Stimulated activated CD4-positive, alpha-beta T cell treated with anti-CD3 and anti-CD28 coated beads, Interleukin-2, amount 100 ng/mL, for 24 hours (primary cell): ENCODE results near the gene MUC15.
"Not testable (repeated sequence)": the region's sequence is repeated elsewhere in the genome, so short reads cannot be mapped to it uniquely, and the experiment has no call there.

Source experiments
- DNase-seq, 2 donors: peaks; one replicate each; pipeline ENCODE4 v3.0.0-alpha.2; 2020

The MUC15 gene, protein sequence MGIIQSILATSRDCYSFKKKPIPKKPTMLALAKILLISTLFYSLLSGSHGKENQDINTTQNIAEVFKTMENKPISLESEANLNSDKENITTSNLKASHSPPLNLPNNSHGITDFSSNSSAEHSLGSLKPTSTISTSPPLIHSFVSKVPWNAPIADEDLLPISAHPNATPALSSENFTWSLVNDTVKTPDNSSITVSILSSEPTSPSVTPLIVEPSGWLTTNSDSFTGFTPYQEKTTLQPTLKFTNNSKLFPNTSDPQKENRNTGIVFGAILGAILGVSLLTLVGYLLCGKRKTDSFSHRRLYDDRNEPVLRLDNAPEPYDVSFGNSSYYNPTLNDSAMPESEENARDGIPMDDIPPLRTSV

DNA sequence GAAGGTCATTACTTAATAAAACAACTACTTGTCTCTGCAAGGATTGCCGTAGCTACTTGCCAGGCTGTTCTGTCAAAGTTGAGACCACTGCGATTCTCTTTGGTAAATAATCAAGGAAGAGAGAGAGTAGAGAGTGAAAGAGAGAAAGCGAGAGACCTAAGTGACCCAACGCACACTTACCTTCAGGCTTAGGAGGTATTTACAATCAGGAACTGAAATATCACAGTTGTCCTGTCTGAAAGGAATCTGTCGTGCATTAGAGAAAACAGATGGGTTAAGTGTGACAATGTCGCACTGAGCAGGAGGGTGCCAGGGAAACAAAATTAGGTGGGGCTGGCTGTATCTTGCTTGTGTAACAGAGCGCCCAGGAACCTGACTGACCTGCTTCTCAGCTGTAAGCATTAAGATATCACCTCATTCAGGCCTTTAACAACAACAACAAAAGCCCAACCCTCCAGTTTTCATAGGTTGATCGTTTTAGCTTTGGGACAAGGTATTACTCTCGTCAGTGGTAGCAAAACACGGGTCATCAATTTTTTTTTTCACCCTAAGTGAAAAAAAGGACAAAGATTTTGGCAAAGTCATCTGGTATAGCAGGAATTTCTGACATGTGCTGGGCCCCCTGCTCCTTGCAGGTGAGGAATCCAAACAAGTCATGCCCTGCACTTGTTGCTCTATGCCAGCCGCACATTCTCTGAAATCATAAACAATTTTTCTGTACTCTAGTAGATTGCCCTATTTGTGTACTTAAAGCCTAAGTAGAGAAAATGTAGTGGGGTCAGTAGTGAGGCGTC, at the start of gene MUC15:
TSS of gene MUC15 (minus strand) at position 403 of the 794 bp plus-strand sequence. CDS start 5,169 bp downstream, outside the sequence.
- no peak for DNase-seq

DNA sequence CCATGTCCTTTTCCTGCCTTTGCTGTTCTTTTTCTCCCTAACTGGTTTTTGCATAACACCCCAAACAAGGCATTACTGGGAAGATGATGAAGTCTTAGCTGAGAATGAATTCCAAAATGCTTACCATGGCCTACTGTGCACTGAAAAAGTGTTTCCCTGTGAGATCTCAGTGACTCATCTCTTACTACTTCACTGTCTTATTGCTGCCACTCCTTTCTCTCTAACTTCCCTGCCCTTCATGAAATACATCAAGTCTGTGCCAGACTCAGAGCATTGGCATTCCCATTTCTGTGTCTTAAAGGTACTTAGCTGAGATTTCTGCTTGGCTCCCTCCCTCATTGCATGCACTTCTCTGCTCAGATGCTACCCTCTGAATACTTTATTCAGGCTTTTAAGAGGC, 49.1 kb upstream of the MUC15 start:
- DNase-seq = no peak

DNA sequence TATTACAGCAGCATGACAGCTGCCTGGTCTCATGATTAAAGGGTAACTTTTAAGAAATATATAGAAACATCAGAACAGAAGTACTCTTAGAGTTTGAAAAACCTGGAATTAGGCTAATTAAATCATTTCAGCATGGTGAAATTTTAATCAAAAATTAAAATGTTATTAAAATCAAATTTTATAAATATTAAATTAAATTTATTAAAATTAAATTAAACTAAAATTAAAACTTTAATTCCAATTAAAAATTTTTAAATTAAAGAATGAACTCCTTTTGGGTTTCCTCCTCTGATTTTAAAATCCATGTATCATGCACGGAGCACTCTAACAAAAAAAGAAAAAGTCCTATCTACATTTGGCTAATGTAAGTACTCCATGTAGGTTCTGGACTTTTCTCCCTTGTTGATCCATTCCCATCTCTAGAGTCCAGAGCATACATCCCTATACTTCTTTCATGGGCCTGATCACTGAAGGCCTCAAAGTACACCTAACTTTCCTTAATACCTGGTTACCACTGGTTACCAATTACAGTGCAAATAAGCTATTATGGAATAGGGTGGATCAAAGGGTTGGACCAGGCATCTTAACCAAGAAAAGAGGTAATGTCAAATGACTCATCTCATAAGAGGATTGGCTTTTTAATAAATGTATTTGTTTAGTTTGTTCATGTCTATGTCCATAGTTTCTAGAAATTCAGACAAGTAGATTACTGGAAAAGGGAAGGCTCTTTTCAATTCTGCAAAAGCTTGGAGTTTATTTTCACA, 48.4 kb upstream of the MUC15 start:
- no peak for DNase-seq

DNA sequence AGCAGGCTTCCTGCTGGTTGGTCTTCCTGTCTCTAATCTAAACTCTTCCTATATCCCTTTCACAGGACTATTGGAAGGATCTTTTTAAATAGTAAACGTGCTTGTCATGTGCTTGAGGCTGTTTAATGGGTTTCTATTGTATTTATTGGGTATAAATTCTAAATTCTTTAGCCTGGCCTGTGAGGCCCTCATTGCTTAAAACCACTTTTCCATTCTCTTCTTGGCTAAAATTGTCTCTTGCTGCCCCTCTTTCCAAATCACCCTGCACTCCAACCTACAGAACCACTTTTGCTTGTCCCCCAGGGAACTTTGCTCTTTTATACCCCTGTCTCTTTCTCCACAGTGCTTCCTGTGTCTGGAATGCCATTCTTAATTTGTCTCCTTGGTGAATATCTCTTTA, 46.4 kb upstream of the MUC15 start:
- DNase-seq = no peak

DNA sequence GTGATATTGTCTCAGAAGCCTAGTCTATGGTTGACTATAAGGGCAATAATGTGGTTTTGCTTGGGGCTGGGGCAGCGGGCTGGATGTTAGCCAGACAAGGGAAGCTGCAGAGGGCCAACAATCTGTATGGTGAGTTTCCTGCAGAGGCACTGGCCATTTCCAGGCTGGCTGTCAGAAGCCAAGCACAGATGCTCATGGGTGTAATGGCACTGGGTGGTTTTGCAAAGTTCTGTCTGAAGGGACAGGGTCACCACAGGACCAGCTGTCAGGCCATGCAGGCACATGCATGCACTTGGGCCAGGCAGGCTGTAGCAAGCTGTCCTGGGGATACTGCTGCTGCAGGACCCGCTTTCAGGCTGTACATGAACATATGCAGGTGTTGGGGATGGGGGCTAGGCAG, 41.7 kb upstream of the MUC15 start:
- DNase-seq = no peak

DNA sequence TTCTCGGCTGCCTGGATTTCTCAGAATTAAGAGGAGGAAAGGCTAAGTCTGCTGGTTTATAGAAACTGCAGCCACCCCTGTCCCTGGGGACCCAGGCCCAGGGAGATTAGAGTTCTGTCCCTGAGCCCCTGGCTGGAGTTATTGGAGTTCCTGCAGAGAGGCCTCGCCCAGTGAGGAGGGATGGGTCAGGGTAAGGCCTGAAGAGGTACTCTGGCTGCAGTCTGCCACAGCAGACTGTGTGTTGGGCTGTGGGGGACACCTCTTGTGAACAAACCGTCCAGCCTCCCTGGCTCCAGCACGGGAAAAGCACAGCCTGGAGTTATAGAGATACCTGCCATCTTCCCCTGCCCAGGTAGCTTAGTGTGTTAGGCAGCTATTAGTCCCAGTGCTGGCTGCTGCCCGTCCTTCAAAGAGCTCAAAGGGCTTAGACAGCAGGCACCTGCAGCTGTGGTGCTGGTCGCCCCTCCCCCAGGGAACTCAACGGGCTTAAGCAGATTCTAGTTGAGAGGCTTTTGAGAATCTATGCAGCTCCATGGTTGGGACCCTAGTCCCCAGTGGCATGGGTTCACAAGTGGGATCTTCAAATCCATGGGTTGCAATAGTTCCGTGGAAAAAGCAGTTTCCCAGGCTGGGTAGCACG, 36.6 kb upstream of the MUC15 start:
- DNase-seq = no peak

DNA sequence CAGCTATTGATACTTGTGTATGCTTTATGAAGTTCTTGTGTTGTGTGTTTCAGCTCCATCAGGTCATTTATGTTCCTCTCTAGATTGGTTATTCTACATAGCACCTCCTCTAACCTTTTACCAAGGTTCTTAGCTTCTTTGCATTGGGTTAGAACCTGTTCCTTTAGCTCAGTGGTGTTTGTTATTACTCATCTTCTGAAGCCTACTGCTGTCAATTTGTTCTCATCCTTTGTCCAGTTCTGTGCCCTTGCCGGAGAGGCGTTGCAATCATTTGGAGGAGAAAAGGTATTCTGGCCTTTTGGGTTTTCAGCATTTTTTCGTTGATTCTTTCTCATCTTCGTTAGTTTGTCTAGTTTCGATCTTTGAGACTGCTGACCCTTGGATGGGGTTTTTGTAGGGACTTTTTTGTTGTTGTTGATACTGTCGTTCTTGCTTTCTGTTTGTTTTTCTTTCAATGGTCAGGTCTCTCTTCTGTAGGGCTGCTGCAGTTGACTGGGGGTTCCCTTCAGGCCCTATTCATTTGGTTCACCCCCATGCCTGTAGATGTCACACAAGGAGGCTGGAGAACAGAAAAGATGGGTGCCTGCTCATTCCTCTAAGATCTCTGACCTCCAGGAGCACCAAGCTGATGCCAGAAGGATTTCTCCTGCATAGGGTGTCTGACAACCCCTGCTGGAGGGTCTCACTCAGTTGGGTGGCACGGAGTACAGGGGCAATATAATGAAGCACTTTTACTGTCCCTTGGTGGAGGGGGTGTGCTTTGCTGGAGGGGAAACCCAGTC, 35.9 kb upstream of the MUC15 start:
- DNase-seq = no peak

DNA sequence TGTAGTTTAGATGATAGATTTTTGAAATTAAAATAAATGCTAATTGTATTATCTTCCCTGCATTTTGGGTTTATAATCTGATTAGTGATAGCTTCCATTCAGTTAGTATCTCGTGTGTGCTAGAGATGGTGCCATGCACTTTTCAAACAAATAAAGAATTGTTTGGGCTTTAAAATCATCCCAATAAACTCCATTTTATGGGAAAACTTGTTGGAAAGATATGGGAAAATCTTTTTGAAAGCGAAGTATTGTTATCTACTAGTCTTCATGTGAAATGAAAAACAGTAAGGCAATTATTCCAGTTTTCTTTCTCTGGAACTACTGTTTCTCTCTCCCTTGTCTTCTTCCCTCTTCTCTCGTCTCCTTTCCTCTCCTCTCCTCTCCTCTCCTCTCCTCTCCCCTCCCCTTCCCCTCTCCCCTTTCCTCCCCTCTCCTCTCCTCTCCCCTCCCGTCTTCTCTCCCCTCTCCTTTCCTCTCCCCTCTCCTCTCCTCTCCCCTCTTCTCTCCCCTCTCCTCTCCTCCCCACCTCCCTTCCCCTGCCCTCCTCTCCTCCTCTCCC, 27.9 kb upstream of the MUC15 start:
- DNase-seq = no peak

DNA sequence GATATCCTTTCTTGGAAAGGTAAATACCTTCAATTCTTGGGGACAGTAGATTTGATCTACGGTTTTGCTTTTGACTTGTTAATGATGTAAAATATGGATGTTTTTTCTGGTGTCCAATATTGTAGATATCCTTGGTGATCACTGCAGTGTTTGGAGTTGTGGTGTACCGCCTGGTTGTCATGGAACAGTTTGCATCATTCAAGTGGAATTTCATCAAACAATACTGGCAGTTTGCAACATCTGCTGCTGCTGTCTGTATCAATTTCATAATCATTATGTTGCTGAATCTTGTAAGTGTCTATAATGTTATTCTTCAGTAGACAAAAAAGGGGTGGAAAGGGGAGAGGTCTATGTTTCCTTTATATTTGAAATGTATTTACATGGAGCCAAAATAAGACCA, 27.4 kb upstream of the MUC15 start:
- no peak for DNase-seq

DNA sequence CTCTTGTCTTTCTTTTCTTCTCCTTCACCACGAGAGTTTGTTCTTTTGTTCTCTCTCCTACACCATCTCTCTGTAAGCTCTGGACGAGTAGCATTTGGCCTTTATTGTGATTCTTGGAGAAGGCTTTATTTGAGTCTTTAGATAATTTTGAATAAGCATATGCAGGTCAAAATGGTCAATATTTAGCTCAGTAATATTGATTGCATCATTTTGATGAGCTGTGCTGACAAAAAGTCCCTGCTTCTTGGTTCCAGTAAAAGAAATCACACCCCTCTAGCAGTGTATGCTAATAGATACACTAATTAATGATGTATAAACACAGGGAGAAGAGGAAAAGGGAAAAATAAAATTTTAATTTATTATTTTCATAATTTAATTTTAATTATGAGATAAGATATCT, 25.8 kb upstream of the MUC15 start:
- DNase-seq = no peak

DNA sequence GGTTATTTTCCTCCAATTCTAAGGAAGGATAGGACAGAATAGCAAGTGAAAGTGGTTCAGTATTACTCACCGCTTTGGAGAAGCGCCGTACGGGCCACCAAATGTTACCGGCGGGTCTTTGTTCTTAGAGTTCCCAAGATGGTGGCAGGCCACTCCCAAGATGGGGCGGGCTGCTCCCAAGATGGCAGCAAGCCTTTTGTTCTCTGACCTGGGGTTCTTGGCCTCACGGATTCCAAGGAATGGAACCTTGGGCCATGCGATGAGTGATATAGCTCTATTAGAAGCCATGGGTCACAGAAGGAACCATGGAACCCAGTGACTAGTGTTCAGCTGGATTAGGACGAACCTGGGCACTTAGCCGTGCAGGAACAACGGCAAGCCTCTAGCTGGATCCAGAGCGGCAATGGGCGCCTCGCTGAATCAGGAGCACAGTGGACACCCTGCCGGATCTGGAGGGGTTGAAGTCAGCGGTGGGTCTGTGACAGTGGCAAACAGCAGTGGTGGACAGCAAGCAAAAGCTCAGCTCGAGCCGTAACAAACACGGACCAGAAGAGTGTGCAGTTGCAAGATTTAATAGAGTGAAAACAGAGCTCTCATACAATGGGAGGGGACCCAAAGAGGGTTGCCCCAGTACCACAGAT, 25.1 kb upstream of the MUC15 start:
- DNase-seq = not testable (repeated sequence)

DNA sequence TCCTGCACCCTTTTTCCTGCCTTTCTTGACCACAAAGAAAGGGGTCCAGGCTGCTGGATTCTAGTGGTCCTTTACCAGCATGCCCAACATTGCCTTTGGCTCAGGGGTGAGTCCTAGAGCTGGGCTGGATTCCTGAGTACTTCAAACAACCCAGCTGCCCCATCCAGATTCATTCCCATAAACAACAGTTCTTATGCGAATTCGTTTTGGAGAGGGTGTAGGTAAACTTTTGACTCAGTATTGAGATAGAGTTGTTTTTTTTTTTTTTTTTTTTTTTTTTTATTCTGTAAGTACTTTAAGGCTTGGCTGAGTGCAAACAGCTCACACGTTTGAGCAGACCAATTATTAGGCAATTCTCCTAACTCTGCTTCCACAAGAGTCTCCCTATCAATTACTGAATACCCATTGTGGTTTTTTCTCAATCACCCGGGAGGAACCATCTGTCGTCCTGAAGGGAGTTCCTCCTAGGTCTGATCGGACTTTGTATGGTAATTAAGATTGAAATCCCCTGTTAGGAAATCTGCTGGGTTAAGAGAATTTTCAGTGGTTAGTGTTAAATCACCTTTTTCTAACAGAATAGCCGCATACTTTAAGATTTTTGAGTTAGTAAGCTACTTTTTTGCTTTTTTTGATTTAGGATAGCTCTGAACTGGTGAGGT, 23.3 kb upstream of the MUC15 start:
- DNase-seq = not testable (repeated sequence)

DNA sequence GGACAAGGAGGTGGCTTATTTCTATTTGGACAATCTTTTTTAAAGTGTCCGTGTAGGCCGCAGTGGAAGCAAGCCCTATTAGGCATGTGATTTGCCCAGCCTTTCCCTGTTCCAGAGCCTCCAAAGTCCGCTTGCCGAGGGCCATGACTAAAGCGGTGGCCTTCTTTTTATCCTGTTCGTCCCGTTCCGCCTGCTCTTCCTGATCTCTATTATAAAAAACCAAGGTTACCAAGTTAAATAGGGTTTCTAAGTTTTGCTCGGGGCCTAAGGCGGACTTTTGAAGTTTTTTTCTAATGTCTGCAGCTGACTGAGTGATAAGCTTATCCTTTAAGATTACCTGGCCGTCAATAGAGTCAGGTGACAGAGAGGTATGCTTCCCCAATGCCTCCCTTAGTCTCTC, 21.6 kb upstream of the MUC15 start:
- no peak for DNase-seq

DNA sequence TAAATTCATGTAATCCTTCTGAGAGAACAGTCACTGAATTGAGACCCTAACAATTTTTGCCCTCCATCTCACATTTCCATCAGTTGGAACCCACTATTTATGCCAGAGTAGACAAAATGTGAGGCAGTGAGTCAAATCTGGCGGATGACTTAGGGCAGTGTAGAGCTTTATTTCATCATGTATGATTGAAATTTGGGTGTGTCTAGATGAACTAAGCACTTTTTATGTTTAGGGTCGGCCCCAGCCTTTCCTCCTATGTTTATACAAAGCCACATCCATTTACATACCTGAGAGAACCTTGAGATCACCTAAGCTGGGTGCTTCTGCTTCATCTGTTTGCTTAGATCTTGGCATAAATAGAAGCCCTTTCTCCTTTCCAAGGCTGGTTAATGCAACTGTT, 15.0 kb upstream of the MUC15 start:
- DNase-seq = no peak

DNA sequence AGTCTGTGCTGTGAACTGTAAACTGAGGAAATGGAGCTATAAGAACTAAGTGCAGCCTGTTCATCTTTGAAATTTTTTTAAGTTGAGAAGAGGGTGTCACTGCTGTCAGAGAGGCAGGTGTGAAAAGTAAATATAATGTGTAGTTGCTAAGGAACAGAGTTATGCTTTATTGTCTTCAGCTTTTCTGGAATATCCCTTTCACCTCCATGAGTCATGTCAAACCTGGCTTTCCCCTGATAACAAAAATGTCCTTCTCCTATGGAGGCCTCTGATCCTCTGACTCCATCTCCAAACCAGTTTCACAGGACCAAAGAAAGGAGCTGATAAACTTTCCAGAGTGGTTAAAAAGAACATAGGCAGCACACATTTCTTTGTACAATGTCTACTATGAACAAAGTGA, 12.8 kb upstream of the MUC15 start:
- no peak for DNase-seq

DNA sequence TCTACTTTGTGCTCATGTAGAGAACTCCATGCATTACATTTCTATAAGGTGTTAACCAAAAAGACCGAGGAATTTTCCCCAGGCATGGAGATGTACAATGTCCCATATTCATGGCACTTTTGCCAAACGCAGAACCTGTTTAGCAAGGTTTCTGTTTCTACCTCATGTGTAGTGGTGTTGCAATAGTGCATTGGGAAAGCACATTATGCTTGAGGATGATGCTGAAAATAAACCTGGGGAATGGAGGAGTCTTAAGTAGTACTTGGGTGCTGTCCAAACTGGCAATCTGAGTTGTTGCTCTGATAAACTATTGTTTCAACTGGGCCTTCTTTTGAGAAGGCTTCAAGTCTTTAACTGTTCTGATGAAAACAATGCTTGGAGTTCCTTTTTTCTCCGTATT, 11.5 kb upstream of the MUC15 start:
- no peak for DNase-seq

DNA sequence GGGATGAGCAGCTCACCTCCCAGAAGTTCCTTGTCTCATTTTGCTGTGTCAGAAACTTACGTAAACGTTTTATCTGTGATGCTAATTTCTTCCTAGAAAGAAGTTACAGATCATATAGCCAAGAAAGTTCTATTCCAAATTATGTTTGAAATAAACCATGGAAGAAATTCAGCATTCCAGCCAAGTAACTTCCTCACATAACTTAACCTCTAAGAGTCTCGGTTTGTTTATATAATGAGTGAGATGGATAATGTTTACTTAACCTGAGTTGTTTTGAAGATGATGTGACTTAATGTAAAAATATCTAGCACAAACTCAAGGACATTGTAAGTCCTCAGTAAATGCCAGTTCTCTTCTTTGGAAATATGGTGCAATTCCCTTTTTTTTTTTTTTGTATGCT, 8.9 kb upstream of the MUC15 start:
- DNase-seq = no peak

DNA sequence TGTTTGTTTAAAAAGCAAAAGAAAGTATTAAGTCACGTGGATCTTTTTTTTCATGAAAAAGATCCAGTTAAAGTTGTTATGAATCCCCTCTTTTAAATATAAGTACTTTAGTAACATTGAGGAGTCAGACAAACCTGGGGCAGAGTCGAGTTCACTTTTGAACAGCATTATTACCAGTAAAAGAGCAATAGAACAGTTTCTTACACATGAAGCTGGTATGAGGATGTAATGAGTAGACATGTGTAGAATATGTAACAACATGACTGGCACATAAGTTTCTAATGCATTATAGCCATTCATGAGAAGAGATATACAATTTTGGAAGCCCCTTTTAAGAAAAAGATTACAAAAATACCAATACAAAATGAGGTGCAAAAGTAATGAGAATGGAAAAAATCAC, 7.6 kb upstream of the MUC15 start:
- no peak for DNase-seq

DNA sequence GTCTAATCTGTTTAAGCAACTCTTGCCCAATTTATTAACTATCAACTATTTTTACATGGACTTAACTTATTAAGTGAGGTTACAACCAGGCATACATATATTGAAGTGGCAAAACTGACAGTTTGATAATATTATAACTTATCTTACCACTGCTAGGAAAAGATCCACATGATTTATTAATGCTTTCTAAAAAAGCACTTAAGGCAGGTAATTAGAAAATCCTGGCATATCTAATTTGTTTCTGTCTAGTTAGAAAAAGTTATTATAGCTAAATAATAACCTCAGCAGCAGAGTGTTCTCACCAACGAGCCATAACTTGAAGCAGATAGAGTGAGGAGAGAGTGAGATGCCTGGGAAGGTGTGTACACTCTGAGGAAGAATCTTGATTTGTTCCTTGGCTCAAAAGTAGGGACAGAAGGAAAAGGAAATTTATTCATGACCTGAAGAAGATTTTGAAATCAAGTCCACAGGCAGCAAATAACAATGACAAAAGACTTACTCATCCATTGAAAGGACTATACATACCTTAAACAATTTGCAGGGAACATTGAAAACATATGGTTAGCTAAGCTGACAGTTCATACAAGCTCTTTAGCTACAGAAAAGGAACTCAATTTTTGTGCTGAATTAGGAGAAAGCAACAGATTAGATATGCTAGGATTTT, 7.1 kb upstream of the MUC15 start:
- no peak for DNase-seq

DNA sequence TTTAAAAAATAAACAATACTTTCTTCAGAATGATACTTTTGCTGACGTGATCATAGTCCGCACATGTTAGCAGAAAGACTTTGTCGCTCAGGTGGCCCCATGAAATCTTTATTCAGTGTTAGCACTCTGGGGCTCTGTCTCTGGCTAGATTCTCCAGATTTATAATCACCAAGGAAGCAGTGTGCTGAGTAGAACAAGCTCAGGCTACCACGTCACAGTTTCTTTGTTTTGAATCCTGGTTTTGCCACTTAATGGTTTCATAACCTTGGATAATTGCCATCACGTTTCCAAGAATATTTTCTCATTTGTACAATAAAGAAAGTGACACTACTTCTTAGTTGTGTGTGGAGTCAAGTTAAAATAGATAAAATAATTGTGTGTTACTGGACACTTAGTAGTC, 3.9 kb upstream of the MUC15 start:
- DNase-seq = no peak
